Stimulated activated CD4-positive, alpha-beta T cell treated with anti-CD3 and anti-CD28 coated beads, Interleukin-15, amount 100 ng/mL, for 24 hours (primary cell): ENCODE data around the gene SCYGR6.

Experiments
- DNase-seq: peaks from one replicate; pipeline ENCODE4 v3.0.0-alpha.2; 2020

Gene SCYGR6

GRCh38 chr2:227710986-227711385 lies 13.6 kb downstream of the SCYGR6 start:
- no peak for DNase-seq

GRCh38 chr2:227707390-227707789 lies 17.2 kb downstream of the SCYGR6 start:
- no peak for DNase-seq

GRCh38 chr2:227706859-227707258 lies 17.7 kb downstream of the SCYGR6 start:
- DNase-seq, result no peak

- no peak for DNase-seq
These were observed 20.6 kb downstream of the SCYGR6 start for GRCh38 chr2:227703961-227704360.

GRCh38 chr2:227703280-227703732 lies 21.3 kb downstream of the SCYGR6 start:
- no peak for DNase-seq

- DNase-seq, result no peak
These were observed 23.0 kb downstream of the SCYGR6 start for GRCh38 chr2:227701556-227701955.

- no peak for DNase-seq
These were observed 27.4 kb downstream of the SCYGR6 start for GRCh38 chr2:227696990-227697679.

- no peak for DNase-seq
These were observed 37.4 kb downstream of the SCYGR6 start for GRCh38 chr2:227687189-227687588.

GRCh38 chr2:227684258-227684657 lies 40.3 kb downstream of the SCYGR6 start:
- DNase-seq, result no peak

- no peak for DNase-seq
These were observed 46.6 kb downstream of the SCYGR6 start for GRCh38 chr2:227677928-227678327.

GRCh38 chr2:227674485-227674884 lies 50.1 kb downstream of the SCYGR6 start:
- DNase-seq, result no peak
